Caco-2 (cell line): ENCODE results near the gene MRC2. TPM values are rescaled to one million over a fixed set of nuclear protein-coding genes. Genes with fewer than 3 reads are reported as not detected.
"Not testable (repeated sequence)": the region's sequence is repeated elsewhere in the genome, so short reads cannot be mapped to it uniquely, and the experiment has no call there.

ENCODE experiments used
- BruUV-seq: library from RNA; stranded (reverse); fragments of 400-500 nt; replicated peaks from 2 replicates; lab custom pipeline; 2021; lab: Mats Ljungman, UMichigan
- CTCF ChIA-PET: fragments of 300-600 bp; sonication (Branson Sonifier 250); formaldehyde crosslinking; loops from one replicate; lab custom pipeline; 2022; ENCODE audit warnings: antibody characterized with exemption; lab: Charles Lee
- POLR2A ChIA-PET: fragments of 300-600 bp; sonication (Branson Sonifier 250); formaldehyde crosslinking; loops from one replicate; lab custom pipeline; 2022; ENCODE audit warnings: antibody characterized with exemption; lab: Charles Lee
- DNase-seq, 2 experiments: peaks; one replicate each; pipeline versions ENCODE4 v3.0.0 to v3.0.0-alpha.2; 2020 to 2022
- H3K27me3 ChIP-seq: replicated peaks from 2 replicates; pipeline ENCODE4 v1.6.0; 2011; ENCODE audit warnings: low read length; ENCODE audit not compliant: control insufficient read depth, insufficient read depth
- H3K36me3 ChIP-seq: 2 replicates; pipeline ENCODE4 v1.5.1; 2011; ENCODE audit warnings: low read length; ENCODE audit not compliant: control insufficient read depth, insufficient read depth
- H3K4me1 ChIP-seq: fragments of 250-450 bp; sonication (Bioruptor Pico); 2 replicates; pipeline ENCODE4 v1.5.1; 2020; ENCODE audit warnings: mild to moderate bottlenecking
- H3K4me3 ChIP-seq: 2 replicates; pipeline ENCODE4 v1.5.1; 2011; ENCODE audit warnings: low read depth, mild to moderate bottlenecking, control low read depth, low read length
- H3K9me3 ChIP-seq: fragments of 250-450 bp; sonication (Bioruptor Pico); 2 replicates; pipeline ENCODE4 v1.5.1; 2020; ENCODE audit warnings: mild to moderate bottlenecking, moderate library complexity
- H3K27ac Mint-ChIP-seq: one replicate; pipeline ENCODE4 v1.8.0; 2022; ENCODE audit warnings: mixed read lengths; ENCODE audit not compliant: unreplicated experiment
- H3K27me3 Mint-ChIP-seq: one replicate; pipeline ENCODE4 v1.8.0; 2022; ENCODE audit warnings: mixed read lengths; ENCODE audit not compliant: insufficient read depth, unreplicated experiment
- H3K36me3 Mint-ChIP-seq: one replicate; pipeline ENCODE4 v1.8.0; 2022; ENCODE audit warnings: mild to moderate bottlenecking, mixed read lengths; ENCODE audit not compliant: insufficient read depth, unreplicated experiment
- H3K4me1 Mint-ChIP-seq: one replicate; pipeline ENCODE4 v1.8.0; 2022; ENCODE audit warnings: low read depth, mixed read lengths; ENCODE audit not compliant: unreplicated experiment
- H3K4me3 Mint-ChIP-seq: one replicate; pipeline ENCODE4 v1.8.0; 2022; ENCODE audit warnings: mild to moderate bottlenecking, moderate library complexity, mixed read lengths; ENCODE audit not compliant: unreplicated experiment
- H3K9me3 Mint-ChIP-seq: one replicate; pipeline ENCODE4 v1.8.0; 2022; ENCODE audit warnings: mixed read lengths; ENCODE audit not compliant: unreplicated experiment
- CTCF ChIP-seq, 2 experiments: fragments of 200-600 bp in 1 of 2; IDR thresholded peaks; 1 replicate in 1 of 2; 2 replicates in 1 of 2; pipeline versions ENCODE4 v1.5.1 to v1.8.0; 2011 to 2022; ENCODE audit warnings: antibody characterized with exemption in 1 of 2, control low read depth in 1 of 2, inconsistent platforms in 1 of 2, low read depth in 1 of 2, low read length in 1 of 2, mild to moderate bottlenecking in 1 of 2, moderate library complexity in 1 of 2; ENCODE audit not compliant: insufficient read depth in 1 of 2, severe bottlenecking in 1 of 2, unreplicated experiment in 1 of 2
- intact Hi-C: fragments of 100-400 bp; cut with micrococcal nuclease; formaldehyde crosslinking; loops from one replicate; pipeline ENCODE4 v1.10.0; 2022; ENCODE audit not compliant: unreplicated experiment
- total RNA-seq: library from RNA; stranded (reverse); gene quantifications from 2 replicates; pipeline ENCODE4 v1.2.3, GENCODE V29; 2022

MRC2 gene
- total RNA-seq, 1 experiment from 2014 or later, result 7.0 TPM

- Mint-ChIP-seq H3K27me3 (no peaks in the 10 kb centered on the region), H3K4me3 (no peak overlapping the region), H3K9me3 (no peaks in the 10 kb centered on the region), H3K27ac (no peak overlapping the region), H3K36me3 (peaks cover 72% of the 10 kb centered on the region), H3K4me1 (no peaks in the 10 kb centered on the region)
- TF ChIP-seq CTCF (IDR thresholded peaks at IDR 0.05; ENCODE audit: insufficient read depth in 1 of 2, low read depth in 1 of 2, low read length in 1 of 2, severe bottlenecking in 1 of 2, unreplicated experiment in 1 of 2), result no peak
- intact Hi-C loops, result no loop called here
- Histone ChIP-seq H3K4me3 (no peak overlapping the region), H3K36me3 (no peaks in the 10 kb centered on the region), H3K4me1 (no peaks in the 10 kb centered on the region), H3K9me3 (no peaks in the 10 kb centered on the region), H3K27me3 (no peaks in the 10 kb centered on the region)
- ChIA-PET POLR2A (no interaction called here), CTCF (no interaction called here)
- BruUV-seq, result no TSS peak
- no peak for DNase-seq
Observed at GRCh38 chr17:62601471-62601870, 26.0 kb upstream of the MRC2 start.

- H3K9me3 ChIP-seq, H3K4me3 Mint-ChIP-seq, H3K27me3 ChIP-seq, H3K9me3 Mint-ChIP-seq, POLR2A ChIA-PET, H3K36me3 ChIP-seq, H3K4me3 ChIP-seq, H3K4me1 ChIP-seq, CTCF ChIA-PET, H3K27me3 Mint-ChIP-seq, H3K4me1 Mint-ChIP-seq, DNase-seq, BruUV-seq, H3K27ac Mint-ChIP-seq, intact Hi-C loops: not testable (repeated sequence)
- H3K36me3 Mint-ChIP-seq, result peaks cover 74% of the 10 kb centered on the region
Observed at GRCh38 chr17:62603783-62604182, 23.7 kb upstream of the MRC2 start.

- ChIA-PET POLR2A (no interaction called here), CTCF (no interaction called here)
- TF ChIP-seq CTCF (IDR thresholded peaks at IDR 0.05; ENCODE audit: insufficient read depth in 1 of 2, low read depth in 1 of 2, low read length in 1 of 2, severe bottlenecking in 1 of 2, unreplicated experiment in 1 of 2), result no peak
- H3K9me3 Mint-ChIP-seq, result no peaks in the 10 kb centered on the region
- no peaks in the 10 kb centered on the region for H3K27me3 ChIP-seq
- DNase-seq, result no peak
- H3K9me3 ChIP-seq, result no peaks in the 10 kb centered on the region
- BruUV-seq, result no TSS peak
- H3K27me3 Mint-ChIP-seq, result no peaks in the 10 kb centered on the region
- H3K36me3 ChIP-seq, result peaks cover 3% of the 10 kb centered on the region; the same call in 1 of the 2 replicates
- no peak overlapping the region for H3K4me3 Mint-ChIP-seq
- H3K4me1 ChIP-seq, result no peaks in the 10 kb centered on the region
- intact Hi-C loops, result no loop called here
- H3K4me1 Mint-ChIP-seq, result no peaks in the 10 kb centered on the region
- H3K36me3 Mint-ChIP-seq, result peaks cover 59% of the 10 kb centered on the region
- no peak overlapping the region for H3K4me3 ChIP-seq
- H3K27ac Mint-ChIP-seq, result no peak overlapping the region
Observed at GRCh38 chr17:62605588-62605987, 21.9 kb upstream of the MRC2 start.

GRCh38 chr17:62611292-62611691, 16.2 kb upstream of the MRC2 start:
- Histone ChIP-seq H3K4me3 (no peak overlapping the region), H3K4me1 (no peaks in the 10 kb centered on the region), H3K27me3 (no peaks in the 10 kb centered on the region), H3K36me3 (peaks cover 6% of the 10 kb centered on the region; the same call in 1 of the 2 replicates), H3K9me3 (no peaks in the 10 kb centered on the region)
- H3K4me1 Mint-ChIP-seq, result no peaks in the 10 kb centered on the region
- POLR2A ChIA-PET, result no interaction called here
- intact Hi-C loops, result no loop called here
- BruUV-seq, result no TSS peak
- CTCF ChIA-PET, result no interaction called here
- no peak overlapping the region for H3K27ac Mint-ChIP-seq
- no peak overlapping the region for H3K4me3 Mint-ChIP-seq
- no peak for DNase-seq
- H3K36me3 Mint-ChIP-seq, result peaks cover 59% of the 10 kb centered on the region
- TF ChIP-seq CTCF (IDR thresholded peaks at IDR 0.05; ENCODE audit: insufficient read depth in 1 of 2, low read depth in 1 of 2, low read length in 1 of 2, severe bottlenecking in 1 of 2, unreplicated experiment in 1 of 2), result no peak
- H3K27me3 Mint-ChIP-seq, result no peaks in the 10 kb centered on the region
- H3K9me3 Mint-ChIP-seq, result no peaks in the 10 kb centered on the region
